ENCODE data around the gene IGF2BP2.

DNA sequence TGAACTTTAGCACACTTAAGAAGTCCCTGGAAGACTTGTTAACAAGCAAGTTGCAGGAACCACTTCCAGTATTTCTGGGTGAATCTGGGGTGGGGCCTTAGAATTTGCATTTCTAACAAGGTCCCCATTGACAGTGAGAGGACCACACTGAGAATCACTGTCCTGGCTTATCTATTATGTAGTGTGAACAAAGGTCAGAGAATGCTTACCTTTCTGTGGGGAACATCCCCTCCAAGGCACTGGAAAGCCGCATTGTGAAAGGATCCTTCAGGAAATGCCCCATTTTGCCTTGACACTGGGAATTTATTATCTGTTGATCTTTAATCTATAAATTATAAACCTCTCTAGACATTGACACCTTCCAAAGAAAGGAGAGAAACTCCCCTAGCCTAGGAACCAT is 74.8 kb downstream of the IGF2BP2 start:
- no peak for TF ChIP-seq CBX2 (IDR thresholded peaks at IDR 0.05; ENCODE audit: borderline replicate concordance, low read depth)
- no peak for TF ChIP-seq RNF2 (IDR thresholded peaks at IDR 0.05; ENCODE audit: borderline replicate concordance, low read depth)
- no peak for TF ChIP-seq CTCF (IDR thresholded peaks at IDR 0.05)
- TF ChIP-seq HOXA7 (CRISPR knock-in tag; IDR thresholded peaks at IDR 0.05), result no peak
- no peak for TF ChIP-seq CHD2 (IDR thresholded peaks at IDR 0.05; ENCODE audit: low read length, partially characterized antibody)
- TF ChIP-seq HMGXB4 (CRISPR knock-in tag; IDR thresholded peaks at IDR 0.05; ENCODE audit: borderline replicate concordance), result no peak
- TF ChIP-seq POLR2A (IDR thresholded peaks at IDR 0.05; ENCODE audit: low read length), result no peak
- no peak for TF ChIP-seq BHLHE40 (IDR thresholded peaks at IDR 0.05; ENCODE audit: low read depth, low read length)
- TF ChIP-seq CBX8 (IDR thresholded peaks at IDR 0.05), result no peak
- TF ChIP-seq KDM1A (IDR thresholded peaks at IDR 0.05; ENCODE audit: low read depth), result no peak
- TF ChIP-seq MAFK (IDR thresholded peaks at IDR 0.05; ENCODE audit: partially characterized antibody), result no peak

Data from A549 (cell line).